GM18526 (cell line): ENCODE results near the gene RGS1.

Experiments used
- POLR2A ChIP-seq: IDR thresholded peaks from 3 replicates; pipeline ENCODE4 v1.6.1; 2011; ENCODE audit not compliant: insufficient read length; ENCODE audit errors: extremely low read depth

RGS1 gene

GRCh38 chr1:192574073-192574472 is 1.5 kb upstream of the RGS1 start:
- TF ChIP-seq POLR2A, result no peak

- peak; percentile 37 for TF ChIP-seq POLR2A
Observed at GRCh38 chr1:192576190-192577144, 894 bp downstream of the RGS1 start.

- peak; percentile 32 for TF ChIP-seq POLR2A
Observed at GRCh38 chr1:192577145-192578140, 1.9 kb downstream of the RGS1 start.

- TF ChIP-seq POLR2A, result peak; percentile 32
Observed at GRCh38 chr1:192578144-192578909, 2.8 kb downstream of the RGS1 start.

DNA sequence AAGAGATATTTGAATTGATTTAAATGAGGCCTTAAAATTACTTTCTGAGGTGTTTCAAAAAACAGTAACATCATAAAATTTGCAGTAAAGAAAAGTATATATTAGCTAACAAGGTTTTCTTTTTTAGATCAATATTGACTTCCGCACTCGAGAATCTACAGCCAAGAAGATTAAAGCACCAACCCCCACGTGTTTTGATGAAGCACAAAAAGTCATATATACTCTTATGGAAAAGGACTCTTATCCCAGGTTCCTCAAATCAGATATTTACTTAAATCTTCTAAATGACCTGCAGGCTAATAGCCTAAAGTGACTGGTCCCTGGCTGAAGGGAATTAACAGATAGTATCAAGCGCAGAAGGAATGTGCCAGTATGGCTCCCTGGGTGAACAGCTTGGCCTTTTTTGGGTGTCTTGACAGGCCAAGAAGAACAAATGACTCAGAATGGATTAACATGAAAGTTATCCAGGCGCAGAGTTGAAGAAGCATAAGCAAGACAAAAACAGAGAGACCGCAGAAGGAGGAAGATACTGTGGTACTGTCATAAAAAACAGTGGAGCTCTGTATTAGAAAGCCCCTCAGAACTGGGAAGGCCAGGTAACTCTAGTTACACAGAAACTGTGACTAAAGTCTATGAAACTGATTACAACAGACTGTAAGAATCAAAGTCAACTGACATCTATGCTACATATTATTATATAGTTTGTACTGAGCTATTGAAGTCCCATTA is 3.6 kb downstream of the RGS1 start:
- TF ChIP-seq POLR2A, result peak; percentile 26

GRCh38 chr1:192580351-192580962 is 4.9 kb downstream of the RGS1 start:
- TF ChIP-seq POLR2A, result peak; percentile 45

DNA sequence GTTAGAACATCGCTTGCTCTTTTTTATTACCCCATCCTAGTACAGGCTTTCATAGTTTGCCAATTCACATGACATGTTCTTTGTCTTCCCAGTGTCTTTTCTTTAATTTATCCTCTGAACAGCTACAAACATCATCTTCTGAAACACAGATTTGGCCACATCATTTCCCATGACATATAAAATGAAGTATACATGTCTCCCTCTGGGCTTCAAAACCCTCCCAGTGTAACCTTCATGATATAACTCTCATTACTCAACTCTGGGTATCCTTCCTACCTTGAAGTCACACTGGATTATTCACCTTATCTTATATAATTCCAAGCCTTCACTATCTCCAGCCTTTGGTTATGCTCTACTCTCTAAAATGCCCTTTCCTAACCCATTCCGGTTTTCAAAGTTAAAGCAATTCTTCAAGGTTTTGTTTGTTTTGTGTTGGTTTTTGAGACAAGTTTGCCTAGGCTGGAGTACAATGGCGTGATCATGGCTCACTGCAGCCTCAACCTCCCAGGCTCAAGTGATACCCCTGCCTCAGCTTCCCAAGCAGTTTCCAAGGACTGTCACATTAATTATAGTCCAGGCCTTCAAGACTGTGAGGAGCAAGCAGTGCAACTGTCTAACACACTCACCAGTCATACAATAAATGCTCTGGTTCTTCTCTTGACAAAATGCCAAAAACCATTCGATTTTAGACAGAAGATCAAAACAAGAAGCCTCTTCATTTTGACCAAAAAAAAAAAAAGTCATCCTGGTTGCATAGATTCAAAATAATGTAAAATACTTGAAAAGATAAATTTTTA is 5.8 kb downstream of the RGS1 start:
- no peak for TF ChIP-seq POLR2A

GRCh38 chr1:192584866-192585265 is 9.3 kb downstream of the RGS1 start:
- TF ChIP-seq POLR2A, result no peak

DNA sequence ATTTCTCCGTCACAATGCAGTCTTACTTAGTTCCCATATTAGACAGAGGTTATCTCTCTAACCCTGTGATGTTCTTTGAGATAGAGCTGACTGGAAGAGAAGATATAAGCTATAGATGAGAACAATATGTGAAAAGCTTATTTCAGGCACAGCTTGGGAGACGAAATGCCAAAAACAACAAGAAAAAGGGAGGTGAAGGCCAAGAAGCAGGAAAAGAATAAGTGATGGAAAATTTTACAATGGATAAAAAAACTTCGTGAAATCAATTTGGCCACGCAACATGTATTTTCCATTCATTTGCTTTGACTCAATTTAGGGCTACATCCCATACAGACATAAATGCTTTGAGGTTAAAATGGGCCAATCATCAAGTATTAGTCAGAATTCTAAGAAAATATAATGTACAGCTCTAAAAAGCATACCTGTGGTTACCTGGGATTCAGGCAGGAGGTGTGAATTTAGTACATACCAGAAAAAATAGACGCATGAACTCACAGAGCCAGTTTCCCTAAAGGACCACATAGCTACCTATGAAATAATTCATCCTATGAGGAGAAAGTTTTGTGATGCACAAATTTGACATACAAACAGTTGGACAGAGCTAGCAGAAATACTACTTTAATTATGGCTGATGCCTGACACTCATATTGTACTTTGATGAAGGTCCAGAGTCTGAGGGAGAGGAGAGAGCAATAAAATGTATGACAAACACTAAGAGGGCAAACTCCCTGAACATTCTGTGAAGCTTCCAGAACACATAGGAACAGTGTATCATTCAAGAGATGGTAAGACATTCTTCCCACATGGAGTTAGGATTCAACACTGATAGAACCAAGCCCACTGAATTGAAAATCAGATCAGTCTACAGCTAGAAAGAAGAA is 12.1 kb downstream of the RGS1 start:
- no peak for TF ChIP-seq POLR2A

- no peak for TF ChIP-seq POLR2A
Observed at GRCh38 chr1:192588546-192588945, 13.0 kb downstream of the RGS1 start.

DNA sequence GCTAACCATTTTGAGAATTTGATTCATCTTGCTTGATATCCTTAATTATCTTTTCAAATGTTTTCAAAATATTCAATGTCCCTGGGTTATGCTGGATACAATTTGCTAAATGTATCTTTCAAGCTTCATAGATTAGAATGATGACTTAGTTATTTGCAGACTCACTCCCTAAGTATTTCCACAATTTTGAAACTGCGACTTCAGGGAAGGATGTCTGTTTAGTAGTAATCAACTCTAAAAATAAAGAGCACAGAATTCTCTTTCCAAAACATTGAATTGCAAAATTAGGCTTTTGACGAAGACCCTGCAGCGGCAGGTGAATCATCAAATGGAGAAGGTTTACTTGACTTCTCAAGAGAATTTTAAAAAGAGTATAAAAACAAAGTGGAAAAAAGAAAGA is 14.2 kb downstream of the RGS1 start:
- no peak for TF ChIP-seq POLR2A

DNA sequence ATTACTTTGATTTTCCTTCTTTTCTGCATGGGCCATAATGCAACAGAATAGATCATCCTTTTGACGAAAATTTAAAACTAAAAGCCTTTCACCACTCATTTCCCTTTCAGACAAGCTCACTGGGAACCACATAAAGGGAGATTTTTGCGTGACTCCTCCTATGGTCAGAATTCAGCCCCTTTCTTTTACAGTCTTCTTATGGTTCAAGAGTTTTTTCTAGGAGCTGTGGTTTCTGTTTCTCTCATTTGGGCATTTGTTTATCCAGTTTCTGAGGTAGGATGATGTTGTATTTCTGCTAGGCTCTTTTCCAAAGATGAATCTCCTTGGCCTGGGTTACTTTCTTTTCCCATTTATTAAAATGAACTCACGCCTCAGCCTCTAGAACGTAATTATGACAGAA is 16.9 kb downstream of the RGS1 start:
- no peak for TF ChIP-seq POLR2A
